ENCODE data around the gene CHMP4A. TPM values are rescaled to one million over a fixed set of nuclear protein-coding genes. Genes with fewer than 3 reads are reported as not detected.

CHMP4A gene
- total RNA-seq, 4 donors from 2014 or later, result 51.8 to 82.7 (median 64.7) TPM

GRCh38 chr14:24237463-24237955, 24.2 kb upstream of the CHMP4A start:
- no peak for TF ChIP-seq CTCF (IDR thresholded peaks at IDR 0.05)
- ATAC-seq (ENCODE audit: low FRiP score) (no peak), DNase-seq (ENCODE audit: low spot score) (no peak)

GRCh38 chr14:24236689-24237462, 23.6 kb upstream of the CHMP4A start:
- TF ChIP-seq CTCF (IDR thresholded peaks at IDR 0.05), result no peak
- ATAC-seq (ENCODE audit: low FRiP score), result no peak
- DNase-seq (ENCODE audit: low spot score), result no peak

GRCh38 chr14:24235804-24236688, 22.8 kb upstream of the CHMP4A start:
- TF ChIP-seq CTCF (IDR thresholded peaks at IDR 0.05), result no peak
- ATAC-seq (ENCODE audit: low FRiP score) (no peak), DNase-seq (ENCODE audit: low spot score) (no peak)

GRCh38 chr14:24234095-24235005, 21.1 kb upstream of the CHMP4A start:
- DNase-seq (ENCODE audit: low spot score), result no peak
- no peak for TF ChIP-seq CTCF (IDR thresholded peaks at IDR 0.05)
- ATAC-seq (ENCODE audit: low FRiP score), result no peak

- no peak for TF ChIP-seq CTCF (IDR thresholded peaks at IDR 0.05)
- ATAC-seq (ENCODE audit: low FRiP score), result no peak
Measured at GRCh38 chr14:24233538-24233866, 20.2 kb upstream of the CHMP4A start.

GRCh38 chr14:24232645-24233537, 19.6 kb upstream of the CHMP4A start, which contains the start of gene GMPR2:
Gene GMPR2, plus strand, starts transcription at chr14:24232929. Its CDS starts 325 bp downstream, at chr14:24233254.
- TF ChIP-seq CTCF (IDR thresholded peaks at IDR 0.05), result no peak
- ATAC-seq (ENCODE audit: low FRiP score) (peak; percentile 65), DNase-seq (ENCODE audit: low spot score) (peak; percentile 58)

More at GRCh38 chr14:24233538-24233866, 20.2 kb upstream of the CHMP4A start:
- DNase-seq (ENCODE audit: low spot score), result no peak
